Midbrain (tissue), 1 donor: ENCODE data around the gene SNU13.
"Not testable (repeated sequence)": the region's sequence is repeated elsewhere in the genome, so short reads cannot be mapped to it uniquely, and the experiment has no call there.

Experiments used
- DNase-seq: peaks from one replicate; lab custom pipeline; 2025; lab: John Stamatoyannopoulos, UW

The SNU13 gene

GRCh38 chr22:41641854-41642253 lies 46.8 kb downstream of the SNU13 start:
- no peak for DNase-seq

- no peak for DNase-seq
These were observed 49.9 kb downstream of the SNU13 start for GRCh38 chr22:41638748-41639147.

GRCh38 chr22:41638124-41638523 lies 50.5 kb downstream of the SNU13 start:
- no peak for DNase-seq

- not testable (repeated sequence) for DNase-seq
These were observed 51.0 kb downstream of the SNU13 start for GRCh38 chr22:41637623-41638022.

- no peak for DNase-seq
These were observed 52.2 kb downstream of the SNU13 start for GRCh38 chr22:41636467-41636866.

GRCh38 chr22:41634610-41635009 lies 54.1 kb downstream of the SNU13 start:
- not testable (repeated sequence) for DNase-seq

GRCh38 chr22:41631615-41632014 lies 57.1 kb downstream of the SNU13 start:
- DNase-seq, result not testable (repeated sequence)

- not testable (repeated sequence) for DNase-seq
These were observed 57.6 kb downstream of the SNU13 start for GRCh38 chr22:41631115-41631514.

GRCh38 chr22:41625577-41625976 lies 63.1 kb downstream of the SNU13 start:
- no peak for DNase-seq
